OCI-LY1 (cell line): Measurements from ENCODE around the gene SCRN2.

Experiments used
- H2AFZ ChIP-seq: fragments of 200-600 bp; sonication (generic), shearing (Covaris generic); 2 replicates; pipeline ENCODE4 v1.6.0; 2014; ENCODE audit warnings: antibody characterized with exemption, mild to moderate bottlenecking, low read length
- H3F3A ChIP-seq: fragments of 200-600 bp; sonication (generic), shearing (Covaris generic); 2 replicates; pipeline ENCODE4 v1.6.0; 2014; ENCODE audit warnings: mild to moderate bottlenecking, antibody characterized with exemption, low read length, moderate library complexity; ENCODE audit not compliant: insufficient read depth
- H3K27ac ChIP-seq: fragments of 200-600 bp; sonication (generic); 2 replicates; pipeline ENCODE4 v1.5.1; 2014; ENCODE audit warnings: low read length, mixed run types, mild to moderate bottlenecking, low read depth; ENCODE audit not compliant: poor library complexity, severe bottlenecking
- H3K27me3 ChIP-seq: fragments of 200-600 bp; sonication (generic); 2 replicates; pipeline ENCODE4 v1.6.0; 2014; ENCODE audit warnings: antibody characterized with exemption, mild to moderate bottlenecking, low read length, moderate library complexity; ENCODE audit not compliant: insufficient read depth
- H3K36me3 ChIP-seq: fragments of 200-600 bp; sonication (generic); 2 replicates; pipeline ENCODE4 v1.6.1; 2014; ENCODE audit warnings: mild to moderate bottlenecking, antibody characterized with exemption, low read length, moderate library complexity, mixed read lengths; ENCODE audit not compliant: insufficient read depth
- H3K4me1 ChIP-seq: fragments of 200-600 bp; sonication (generic); 2 replicates; pipeline ENCODE4 v1.5.1; 2014; ENCODE audit warnings: mild to moderate bottlenecking, low read length, moderate library complexity; ENCODE audit not compliant: insufficient read depth, severe bottlenecking
- H3K4me2 ChIP-seq: fragments of 200-600 bp; sonication (generic), shearing (Covaris generic); 2 replicates; pipeline ENCODE4 v1.6.1; 2014; ENCODE audit warnings: low read length
- H3K4me3 ChIP-seq: fragments of 200-600 bp; sonication (generic); 2 replicates; pipeline ENCODE4 v1.5.1; 2014; ENCODE audit warnings: low read length, low read depth, mild to moderate bottlenecking, mixed read lengths; ENCODE audit not compliant: poor library complexity, severe bottlenecking
- H3K79me2 ChIP-seq: fragments of 200-600 bp; shearing (Covaris generic); 2 replicates; pipeline ENCODE4 v1.6.1; 2016; ENCODE audit warnings: mixed run types, low read length, mixed read lengths; ENCODE audit not compliant: insufficient read depth
- H3K9ac ChIP-seq: fragments of 200-600 bp; sonication (generic), shearing (Covaris generic); 2 replicates; pipeline ENCODE4 v1.6.1; 2014; ENCODE audit warnings: mild to moderate bottlenecking, low read length, mixed read lengths
- H3K9me2 ChIP-seq: fragments of 200-600 bp; sonication (generic), shearing (Covaris generic); 2 replicates; pipeline ENCODE4 v1.6.1; 2014; ENCODE audit warnings: low read depth, mild to moderate bottlenecking, low read length, mixed read lengths
- H3K9me3 ChIP-seq: fragments of 200-600 bp; shearing (Covaris generic); 2 replicates; pipeline ENCODE4 v1.6.1; 2014; ENCODE audit warnings: low read length, mixed read lengths
- H4K20me1 ChIP-seq: fragments of 200-600 bp; sonication (generic), shearing (Covaris generic); 2 replicates; pipeline ENCODE4 v1.6.0; 2016; ENCODE audit warnings: mild to moderate bottlenecking, low read length; ENCODE audit not compliant: insufficient read depth
- EZH2 ChIP-seq: fragments of 200-600 bp; sonication (generic), shearing (Covaris generic); IDR thresholded peaks from 2 replicates; pipeline ENCODE4 v1.8.0; 2017; ENCODE audit warnings: borderline replicate concordance, mixed run types, mild to moderate bottlenecking, antibody characterized with exemption, low read length, moderate library complexity, mixed read lengths
- TF ChIP-seq, protein P1 (sequence below): fragments of 200-600 bp; sonication (generic), shearing (Covaris generic); IDR thresholded peaks from 2 replicates; pipeline ENCODE4 v1.5.1; 2017; ENCODE audit warnings: mild to moderate bottlenecking, antibody characterized with exemption, low read length, moderate library complexity, mixed read lengths

Gene SCRN2

DNA sequence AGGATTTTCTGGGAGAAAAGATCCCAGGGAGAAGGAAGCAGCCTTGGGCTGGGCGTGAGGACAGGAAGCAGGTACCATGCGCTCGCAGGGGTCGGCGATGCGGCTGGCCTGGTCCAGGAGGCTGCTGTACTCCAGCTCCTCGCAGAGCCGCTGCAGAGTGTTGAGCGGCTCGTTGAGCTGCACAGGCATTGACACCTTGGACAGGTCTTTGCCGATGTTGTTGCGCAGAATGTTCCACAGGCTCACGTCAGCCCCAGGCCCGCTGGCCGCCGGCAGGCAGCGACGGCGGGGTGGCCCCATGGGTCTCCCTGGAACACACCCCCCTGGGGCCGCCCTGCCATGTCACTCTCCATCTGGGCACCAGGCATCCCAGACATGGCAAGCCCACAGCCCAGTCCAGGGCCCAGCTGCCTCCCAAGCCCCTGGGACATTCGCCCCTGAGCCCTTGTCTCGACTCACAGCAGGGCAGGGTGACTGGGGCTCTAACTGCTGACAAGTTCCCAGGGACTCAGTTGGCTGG lies 27.5 kb downstream of the SCRN2 start:
- no peaks in the 10 kb centered on the region for H3K27me3 ChIP-seq
- H3K9me2 ChIP-seq, result no peaks in the 10 kb centered on the region
- H2AFZ ChIP-seq, result no peak overlapping the region
- no peaks in the 10 kb centered on the region for H4K20me1 ChIP-seq
- no peak overlapping the region for H3K27ac ChIP-seq
- no peak overlapping the region for H3K9ac ChIP-seq
- H3K4me2 ChIP-seq, result no peak overlapping the region
- no peaks in the 10 kb centered on the region for H3K4me1 ChIP-seq
- H3K79me2 ChIP-seq, result no peaks in the 10 kb centered on the region
- TF ChIP-seq EZH2, result no peak
- TF ChIP-seq, protein P1, sequence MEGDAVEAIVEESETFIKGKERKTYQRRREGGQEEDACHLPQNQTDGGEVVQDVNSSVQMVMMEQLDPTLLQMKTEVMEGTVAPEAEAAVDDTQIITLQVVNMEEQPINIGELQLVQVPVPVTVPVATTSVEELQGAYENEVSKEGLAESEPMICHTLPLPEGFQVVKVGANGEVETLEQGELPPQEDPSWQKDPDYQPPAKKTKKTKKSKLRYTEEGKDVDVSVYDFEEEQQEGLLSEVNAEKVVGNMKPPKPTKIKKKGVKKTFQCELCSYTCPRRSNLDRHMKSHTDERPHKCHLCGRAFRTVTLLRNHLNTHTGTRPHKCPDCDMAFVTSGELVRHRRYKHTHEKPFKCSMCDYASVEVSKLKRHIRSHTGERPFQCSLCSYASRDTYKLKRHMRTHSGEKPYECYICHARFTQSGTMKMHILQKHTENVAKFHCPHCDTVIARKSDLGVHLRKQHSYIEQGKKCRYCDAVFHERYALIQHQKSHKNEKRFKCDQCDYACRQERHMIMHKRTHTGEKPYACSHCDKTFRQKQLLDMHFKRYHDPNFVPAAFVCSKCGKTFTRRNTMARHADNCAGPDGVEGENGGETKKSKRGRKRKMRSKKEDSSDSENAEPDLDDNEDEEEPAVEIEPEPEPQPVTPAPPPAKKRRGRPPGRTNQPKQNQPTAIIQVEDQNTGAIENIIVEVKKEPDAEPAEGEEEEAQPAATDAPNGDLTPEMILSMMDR, result no peak
- no peaks in the 10 kb centered on the region for H3F3A ChIP-seq
- H3K4me3 ChIP-seq, result no peak overlapping the region
- H3K36me3 ChIP-seq, result peaks cover 58% of the 10 kb centered on the region
- no peaks in the 10 kb centered on the region for H3K9me3 ChIP-seq

DNA sequence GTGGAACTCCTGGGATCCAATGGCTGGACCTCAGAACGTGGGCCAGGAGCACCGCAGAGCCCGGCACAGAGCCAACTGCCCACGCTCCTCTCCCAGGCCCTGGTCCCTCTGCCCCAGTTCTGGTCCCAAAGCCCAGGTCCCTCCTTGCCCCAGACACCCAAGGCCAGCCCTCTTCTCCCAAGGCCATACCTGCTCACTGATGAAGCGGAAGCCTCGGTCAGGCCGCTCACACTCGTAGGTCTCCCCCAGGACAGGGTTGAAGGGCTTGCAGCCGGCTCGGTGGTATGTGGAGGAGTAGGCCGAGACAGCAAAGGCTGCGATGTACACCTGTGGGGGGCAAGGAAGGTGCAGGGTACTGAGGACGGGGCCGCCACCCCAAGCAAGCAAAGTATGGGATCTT lies 28.0 kb downstream of the SCRN2 start:
- peaks cover 57% of the 10 kb centered on the region for H3K36me3 ChIP-seq
- no peaks in the 10 kb centered on the region for H3K4me1 ChIP-seq
- no peaks in the 10 kb centered on the region for H3K9me2 ChIP-seq
- H3K9ac ChIP-seq, result no peak overlapping the region
- no peak overlapping the region for H3K27ac ChIP-seq
- H4K20me1 ChIP-seq, result no peaks in the 10 kb centered on the region
- H3F3A ChIP-seq, result no peaks in the 10 kb centered on the region
- H2AFZ ChIP-seq, result no peak overlapping the region
- H3K4me2 ChIP-seq, result no peak overlapping the region
- no peaks in the 10 kb centered on the region for H3K9me3 ChIP-seq
- H3K27me3 ChIP-seq, result no peaks in the 10 kb centered on the region
- TF ChIP-seq EZH2, result no peak
- TF ChIP-seq, protein P1, result no peak
- H3K4me3 ChIP-seq, result no peak overlapping the region
- no peaks in the 10 kb centered on the region for H3K79me2 ChIP-seq

DNA sequence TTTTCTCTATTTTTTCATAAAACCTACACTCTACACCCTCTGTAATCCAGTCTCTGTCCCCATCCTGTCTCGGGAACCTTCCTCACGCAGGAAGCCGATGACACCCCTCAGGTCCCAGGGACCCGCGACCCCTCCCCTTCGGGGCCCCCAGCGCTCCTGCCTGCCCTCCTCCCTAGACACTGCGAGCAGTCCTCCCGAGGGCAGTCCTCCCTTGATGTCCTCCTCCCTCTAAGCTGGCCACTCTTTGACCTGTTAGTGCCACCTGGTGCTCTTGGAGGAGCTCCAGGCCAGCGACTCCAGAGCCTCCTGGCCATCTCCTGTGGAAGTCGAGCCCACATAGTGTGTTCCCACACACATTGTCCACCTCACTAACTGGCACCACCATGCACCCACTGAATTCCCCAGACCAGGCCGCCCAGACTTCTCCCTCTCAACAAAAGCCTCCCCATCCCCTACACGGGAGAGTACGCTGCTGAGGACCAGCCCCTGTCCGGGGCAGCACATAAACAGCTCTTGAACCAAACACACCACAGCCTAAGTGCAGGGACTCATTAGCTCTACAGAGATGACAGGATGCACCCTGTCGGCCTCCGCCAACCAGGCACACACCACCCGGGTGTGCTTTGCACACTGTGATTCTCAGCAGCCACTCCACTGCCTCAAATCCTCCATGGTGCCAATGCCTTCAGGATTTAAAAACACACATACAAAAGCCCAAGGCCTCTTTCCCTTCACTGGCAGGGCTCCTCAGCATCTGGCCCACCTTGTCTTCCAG lies 28.7 kb downstream of the SCRN2 start:
- Histone ChIP-seq H3K27ac (no peak overlapping the region), H3K4me2 (no peak overlapping the region), H3K4me3 (no peak overlapping the region), H3K36me3 (peaks cover 59% of the 10 kb centered on the region), H3K9ac (no peak overlapping the region), H3K4me1 (no peaks in the 10 kb centered on the region), H3F3A (no peaks in the 10 kb centered on the region), H2AFZ (no peak overlapping the region), H3K79me2 (no peaks in the 10 kb centered on the region), H3K9me3 (no peaks in the 10 kb centered on the region), H3K9me2 (no peaks in the 10 kb centered on the region), H4K20me1 (no peaks in the 10 kb centered on the region), H3K27me3 (no peaks in the 10 kb centered on the region)
- no peak for TF ChIP-seq EZH2
- TF ChIP-seq, protein P1, result no peak
